ENCODE measurements around the gene TMEM62. TPM values are rescaled to one million over a fixed set of nuclear protein-coding genes. Genes with fewer than 3 reads are reported as not detected.

The TMEM62 gene
- total and polyA plus RNA-seq, 2 experiments from 2014 or later, result 17.3 to 34.0 TPM

DNA sequence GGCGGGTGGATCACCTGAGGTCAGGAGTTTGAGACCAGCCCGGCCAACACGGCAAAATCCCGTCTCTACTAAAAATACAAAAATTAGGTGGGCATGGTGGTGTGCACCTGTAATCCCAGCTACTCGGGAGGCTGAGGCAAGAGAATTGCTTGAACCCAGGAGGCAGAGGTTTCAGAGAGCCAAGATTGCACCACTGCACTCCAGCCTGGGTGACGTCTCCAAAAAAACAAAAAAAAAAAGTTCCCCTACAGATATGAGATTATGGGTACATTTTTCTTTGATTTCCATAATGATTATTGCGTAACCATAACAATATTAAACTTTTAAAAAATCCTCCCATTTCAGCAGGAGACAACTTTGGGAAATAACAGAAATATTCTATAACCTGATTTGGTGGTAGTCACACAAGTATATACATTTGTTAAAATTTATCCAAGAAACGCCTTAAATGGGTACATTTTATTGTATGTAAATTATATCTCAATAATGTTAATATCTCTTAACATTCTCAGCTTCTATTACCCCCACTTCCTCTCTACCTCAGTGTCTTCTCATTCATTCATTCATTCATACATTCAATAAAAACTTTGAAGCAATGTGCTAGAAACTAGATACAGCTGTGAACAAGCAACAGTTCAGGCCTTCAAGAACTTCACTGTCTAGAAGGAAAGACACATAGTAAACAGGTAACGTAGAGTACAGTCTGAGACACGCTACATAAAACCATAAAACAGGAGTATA is 34.1 kb upstream of the TMEM62 start:
- Histone ChIP-seq H3K27ac (no peak overlapping the region), H3K4me3 (no peak overlapping the region), H4K20me1 (ENCODE audit: insufficient read depth, poor library complexity, severe bottlenecking) (peaks cover 8% of the 10 kb centered on the region), H3K36me3 (replicated peaks; ENCODE audit: insufficient read depth, low read depth) (no peaks in the 10 kb centered on the region), H3K27me3 (no peaks in the 10 kb centered on the region), H3K4me1 (ENCODE audit: insufficient read depth) (peaks cover 25% of the 10 kb centered on the region), H3K9me2 (replicated peaks; ENCODE audit: insufficient read depth) (no peaks in the 10 kb centered on the region), H2AFZ (no peak overlapping the region), H3K4me2 (no peak overlapping the region), H3K79me2 (peaks cover 93% of the 10 kb centered on the region), H3K9me3 (ENCODE audit: low read depth) (no peaks in the 10 kb centered on the region)
- no peak for TF ChIP-seq EZH2 (IDR thresholded peaks at IDR 0.05; ENCODE audit: borderline replicate concordance)
- TF ChIP-seq, protein P1, sequence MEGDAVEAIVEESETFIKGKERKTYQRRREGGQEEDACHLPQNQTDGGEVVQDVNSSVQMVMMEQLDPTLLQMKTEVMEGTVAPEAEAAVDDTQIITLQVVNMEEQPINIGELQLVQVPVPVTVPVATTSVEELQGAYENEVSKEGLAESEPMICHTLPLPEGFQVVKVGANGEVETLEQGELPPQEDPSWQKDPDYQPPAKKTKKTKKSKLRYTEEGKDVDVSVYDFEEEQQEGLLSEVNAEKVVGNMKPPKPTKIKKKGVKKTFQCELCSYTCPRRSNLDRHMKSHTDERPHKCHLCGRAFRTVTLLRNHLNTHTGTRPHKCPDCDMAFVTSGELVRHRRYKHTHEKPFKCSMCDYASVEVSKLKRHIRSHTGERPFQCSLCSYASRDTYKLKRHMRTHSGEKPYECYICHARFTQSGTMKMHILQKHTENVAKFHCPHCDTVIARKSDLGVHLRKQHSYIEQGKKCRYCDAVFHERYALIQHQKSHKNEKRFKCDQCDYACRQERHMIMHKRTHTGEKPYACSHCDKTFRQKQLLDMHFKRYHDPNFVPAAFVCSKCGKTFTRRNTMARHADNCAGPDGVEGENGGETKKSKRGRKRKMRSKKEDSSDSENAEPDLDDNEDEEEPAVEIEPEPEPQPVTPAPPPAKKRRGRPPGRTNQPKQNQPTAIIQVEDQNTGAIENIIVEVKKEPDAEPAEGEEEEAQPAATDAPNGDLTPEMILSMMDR (IDR thresholded peaks at IDR 0.05; ENCODE audit: poor library complexity), result no peak
- no peak for TF ChIP-seq EZH2phosphoT487 (IDR thresholded peaks at IDR 0.05; ENCODE audit: low read depth, severe bottlenecking, unreplicated experiment)
- 98% methylated on average over 10 of the region's 10 CpGs for WGBS (ENCODE audit: low lambda C conversion rate, missing lambda C conversion rate)
- DNase-seq (ENCODE audit: low spot score), result no peak

DNA sequence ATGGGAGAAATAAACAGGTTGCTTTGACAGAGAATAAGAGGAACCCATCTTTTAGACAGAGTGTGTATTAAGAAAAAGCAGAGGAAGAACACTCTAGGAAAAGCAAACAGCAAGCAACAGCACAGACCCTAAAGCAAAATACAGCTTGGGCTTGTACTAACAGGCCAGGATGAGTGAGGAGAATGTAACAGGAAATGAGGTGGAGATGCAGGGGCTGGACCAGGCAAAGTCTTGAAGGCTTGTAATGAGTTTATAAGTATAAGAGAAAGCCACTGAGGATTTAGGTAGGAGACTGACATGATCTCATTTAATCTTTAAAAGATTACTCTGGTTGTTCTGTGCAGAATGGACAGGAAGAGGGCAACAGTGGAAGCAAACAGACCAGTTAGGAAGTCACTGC is 32.4 kb upstream of the TMEM62 start:
- Histone ChIP-seq H3K9me2 (replicated peaks; ENCODE audit: insufficient read depth) (no peaks in the 10 kb centered on the region), H3K79me2 (peaks cover 97% of the 10 kb centered on the region), H3K27me3 (no peaks in the 10 kb centered on the region), H3K4me1 (ENCODE audit: insufficient read depth) (peaks cover 16% of the 10 kb centered on the region), H4K20me1 (ENCODE audit: insufficient read depth, poor library complexity, severe bottlenecking) (no peaks in the 10 kb centered on the region), H3K9me3 (ENCODE audit: low read depth) (no peaks in the 10 kb centered on the region), H3K4me3 (no peak overlapping the region), H3K4me2 (no peak overlapping the region), H3K27ac (no peak overlapping the region), H2AFZ (no peak overlapping the region), H3K36me3 (replicated peaks; ENCODE audit: insufficient read depth, low read depth) (no peaks in the 10 kb centered on the region)
- no peak for DNase-seq (ENCODE audit: low spot score)
- TF ChIP-seq EZH2 (IDR thresholded peaks at IDR 0.05; ENCODE audit: borderline replicate concordance), result no peak
- TF ChIP-seq, protein P1 (IDR thresholded peaks at IDR 0.05; ENCODE audit: poor library complexity), result no peak
- no peak for TF ChIP-seq EZH2phosphoT487 (IDR thresholded peaks at IDR 0.05; ENCODE audit: low read depth, severe bottlenecking, unreplicated experiment)

DNA sequence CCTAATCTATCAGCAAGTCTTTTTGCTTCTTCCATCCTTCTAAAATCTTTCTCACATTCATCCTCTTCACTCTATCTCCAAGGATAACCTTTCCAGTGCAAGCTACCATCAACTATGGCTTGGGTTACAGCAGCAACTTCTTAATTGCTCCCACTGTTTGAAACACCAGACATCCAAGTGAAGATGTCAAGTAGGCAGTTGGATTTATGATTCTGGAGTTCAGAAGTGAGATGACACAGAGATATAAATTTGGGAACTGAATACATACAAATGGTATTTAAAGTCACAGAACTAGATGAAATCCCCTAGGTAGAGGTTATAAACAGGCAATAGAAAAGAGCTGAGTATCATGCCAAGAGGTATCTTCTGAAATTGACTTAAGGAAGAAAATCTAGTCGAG is 31.2 kb upstream of the TMEM62 start:
- peaks cover 85% of the 10 kb centered on the region for H3K79me2 ChIP-seq
- WGBS (ENCODE audit: low lambda C conversion rate, missing lambda C conversion rate), result 100% methylated on average over 1 of the region's 1 CpG

More for the DNA sequence above, 31.2 kb upstream of the TMEM62 start:
- Histone ChIP-seq H3K27me3 (no peaks in the 10 kb centered on the region), H3K9me3 (ENCODE audit: low read depth) (no peaks in the 10 kb centered on the region), H2AFZ (no peak overlapping the region), H3K9me2 (replicated peaks; ENCODE audit: insufficient read depth) (no peaks in the 10 kb centered on the region), H3K36me3 (replicated peaks; ENCODE audit: insufficient read depth, low read depth) (no peaks in the 10 kb centered on the region), H4K20me1 (ENCODE audit: insufficient read depth, poor library complexity, severe bottlenecking) (no peaks in the 10 kb centered on the region), H3K4me1 (ENCODE audit: insufficient read depth) (peaks cover 17% of the 10 kb centered on the region), H3K4me2 (no peak overlapping the region), H3K27ac (no peak overlapping the region), H3K4me3 (no peak overlapping the region)
- TF ChIP-seq EZH2phosphoT487 (IDR thresholded peaks at IDR 0.05; ENCODE audit: low read depth, severe bottlenecking, unreplicated experiment), result no peak
- TF ChIP-seq EZH2 (IDR thresholded peaks at IDR 0.05; ENCODE audit: borderline replicate concordance), result no peak
- TF ChIP-seq, protein P1 (IDR thresholded peaks at IDR 0.05; ENCODE audit: poor library complexity), result no peak
- no peak for DNase-seq (ENCODE audit: low spot score)

Measured in hepatocyte (in vitro differentiated cells).